ENCODE results near the gene ZNF516. TPM values are rescaled to one million over a fixed set of nuclear protein-coding genes. Genes with fewer than 3 reads are reported as not detected.

The ZNF516 gene
- total RNA-seq, 1 experiment from 2014 or later, result 22.6 TPM

GRCh38 chr18:76398896-76399612 lies 96.0 kb downstream of the ZNF516 start:
- Mint-ChIP-seq H3K27ac (peak overlapping the region in 1 of 3 experiments; percentile 32; a peak in 2 of 7 replicates), H3K4me1 (peaks cover 11 to 14% of the 10 kb centered on the region in 2 experiments), H3K4me3 (no peak overlapping the region), H3K36me3 (ENCODE audit: insufficient read depth in 1 of 3, low read depth in 3 of 3) (peaks cover 0 to 5% (median 2%) of the 10 kb centered on the region in 3 experiments; a peak in 1 of 7 replicates), H3K9me3 (no peaks in the 10 kb centered on the region), H3K27me3 (ENCODE audit: low read depth) (no peaks in the 10 kb centered on the region)
- Histone ChIP-seq H4K91ac (ENCODE audit: insufficient read length, low read depth, low read length) (no peak overlapping the region), H2BK20ac (ENCODE audit: low read depth, low read length, poor library complexity, severe bottlenecking) (no peak overlapping the region), H3K4me2 (ENCODE audit: insufficient read depth, insufficient read length, low read length) (no peak overlapping the region), H2BK120ac (ENCODE audit: low read depth, low read length, poor library complexity, severe bottlenecking) (no peak overlapping the region), H4K20me1 (ENCODE audit: control insufficient read depth, insufficient read depth, insufficient read length) (no peaks in the 10 kb centered on the region), H3K9ac (ENCODE audit: extremely low read depth, insufficient read length, low read length) (no peak overlapping the region), H3K23ac (ENCODE audit: insufficient read length, low read depth, low read length) (no peak overlapping the region), H4K8ac (replicated peaks; ENCODE audit: insufficient read length, low read depth, low read length) (no peak overlapping the region), H3K18ac (ENCODE audit: insufficient read length, low read depth, low read length) (no peak overlapping the region), H3K79me2 (ENCODE audit: insufficient read depth, low read length) (no peaks in the 10 kb centered on the region), H3K4me1 (ENCODE audit: insufficient read depth, low read length) (peaks cover 2% of the 10 kb centered on the region), H3K79me1 (ENCODE audit: insufficient read depth, low read depth, low read length, poor library complexity, severe bottlenecking) (no peaks in the 10 kb centered on the region), H3K4ac (ENCODE audit: low read depth, low read length) (no peak overlapping the region), H3K23me2 (ENCODE audit: insufficient read length, low read depth, low read length, poor library complexity, severe bottlenecking) (no peaks in the 10 kb centered on the region), H3K27ac (ENCODE audit: insufficient read length, low read depth, low read length) (no peak overlapping the region), H4K5ac (ENCODE audit: insufficient read length, low read depth, low read length) (no peak overlapping the region), H2BK12ac (ENCODE audit: insufficient read length, low read depth, low read length) (no peak overlapping the region), H2AK5ac (ENCODE audit: insufficient read length, low read length) (no peak overlapping the region), H3K27me3 (ENCODE audit: insufficient read depth, low read length) (no peaks in the 10 kb centered on the region), H3K9me3 (ENCODE audit: control insufficient read depth, low read depth, low read length) (no peaks in the 10 kb centered on the region), H2BK5ac (ENCODE audit: insufficient read length, low read length) (no peak overlapping the region), H3K56ac (ENCODE audit: insufficient read length, low read depth, low read length) (no peak overlapping the region), H2AFZ (ENCODE audit: low read length) (no peak overlapping the region), H3K14ac (ENCODE audit: insufficient read depth, low read length) (no peak overlapping the region), H3T11ph (ENCODE audit: low read length) (no peak overlapping the region), H2BK15ac (ENCODE audit: low read depth, low read length) (no peak overlapping the region)
- DNase-seq, result peak; percentile 79
- WGBS (ENCODE audit: extremely low coverage, insufficient read length, low lambda C conversion rate), result no CpG with 5 or more reads among the region's 14 CpGs
- peak; percentile 96 for TF ChIP-seq CTCF (conservative IDR thresholded peaks at IDR 0.05)

Measured in H9 (cell line).